ENCODE results near the gene NSRP1.

NSRP1 gene

GRCh38 chr17:30208214-30208613 is 91.6 kb downstream of the NSRP1 start:
- no peak overlapping the region for H3K4me3 ChIP-seq (ENCODE audit: low read depth, low read length)
- no peak for DNase-seq (ENCODE audit: low read depth)
- TF ChIP-seq CTCF (IDR thresholded peaks at IDR 0.05; ENCODE audit: control insufficient read depth, extremely low read depth, insufficient read depth) = no peak

GRCh38 chr17:30209930-30210329 is 93.3 kb downstream of the NSRP1 start:
- TF ChIP-seq CTCF (IDR thresholded peaks at IDR 0.05; ENCODE audit: control insufficient read depth, extremely low read depth, insufficient read depth) = no peak
- no peak for DNase-seq (ENCODE audit: low read depth)

GRCh38 chr17:30210366-30210765 is 93.8 kb downstream of the NSRP1 start:
- DNase-seq (ENCODE audit: low read depth) = no peak
- no peak for TF ChIP-seq CTCF (IDR thresholded peaks at IDR 0.05; ENCODE audit: control insufficient read depth, extremely low read depth, insufficient read depth)
- H3K4me3 ChIP-seq (ENCODE audit: low read depth, low read length) = no peak overlapping the region

More at GRCh38 chr17:30209930-30210329, 93.3 kb downstream of the NSRP1 start:
- no peak overlapping the region for H3K4me3 ChIP-seq (ENCODE audit: low read depth, low read length)

GRCh38 chr17:30210901-30211300 is 94.3 kb downstream of the NSRP1 start:
- no peak overlapping the region for H3K4me3 ChIP-seq (ENCODE audit: low read depth, low read length)
- TF ChIP-seq CTCF (IDR thresholded peaks at IDR 0.05; ENCODE audit: control insufficient read depth, extremely low read depth, insufficient read depth) = no peak
- no peak for DNase-seq (ENCODE audit: low read depth)

GRCh38 chr17:30211371-30211770 is 94.8 kb downstream of the NSRP1 start:
- TF ChIP-seq CTCF (IDR thresholded peaks at IDR 0.05; ENCODE audit: control insufficient read depth, extremely low read depth, insufficient read depth) = no peak
- H3K4me3 ChIP-seq (ENCODE audit: low read depth, low read length) = no peak overlapping the region
- no peak for DNase-seq (ENCODE audit: low read depth)

- H3K4me3 ChIP-seq (ENCODE audit: low read depth, low read length) = no peak overlapping the region
- no peak for TF ChIP-seq CTCF (IDR thresholded peaks at IDR 0.05; ENCODE audit: control insufficient read depth, extremely low read depth, insufficient read depth)
- DNase-seq (ENCODE audit: low read depth) = no peak
Measured at GRCh38 chr17:30212750-30213149, 96.1 kb downstream of the NSRP1 start.

GRCh38 chr17:30217054-30217453 is 100.4 kb downstream of the NSRP1 start:
- no peak for DNase-seq (ENCODE audit: low read depth)
- TF ChIP-seq CTCF (IDR thresholded peaks at IDR 0.05; ENCODE audit: control insufficient read depth, extremely low read depth, insufficient read depth) = no peak
- H3K4me3 ChIP-seq (ENCODE audit: low read depth, low read length) = no peak overlapping the region
